ENCODE data around the gene C22orf15. TPM values are rescaled to one million over a fixed set of nuclear protein-coding genes. Genes with fewer than 3 reads are reported as not detected.

Gene C22orf15
- total RNA-seq, 6 experiments from 2014 or later: not detected

DNA sequence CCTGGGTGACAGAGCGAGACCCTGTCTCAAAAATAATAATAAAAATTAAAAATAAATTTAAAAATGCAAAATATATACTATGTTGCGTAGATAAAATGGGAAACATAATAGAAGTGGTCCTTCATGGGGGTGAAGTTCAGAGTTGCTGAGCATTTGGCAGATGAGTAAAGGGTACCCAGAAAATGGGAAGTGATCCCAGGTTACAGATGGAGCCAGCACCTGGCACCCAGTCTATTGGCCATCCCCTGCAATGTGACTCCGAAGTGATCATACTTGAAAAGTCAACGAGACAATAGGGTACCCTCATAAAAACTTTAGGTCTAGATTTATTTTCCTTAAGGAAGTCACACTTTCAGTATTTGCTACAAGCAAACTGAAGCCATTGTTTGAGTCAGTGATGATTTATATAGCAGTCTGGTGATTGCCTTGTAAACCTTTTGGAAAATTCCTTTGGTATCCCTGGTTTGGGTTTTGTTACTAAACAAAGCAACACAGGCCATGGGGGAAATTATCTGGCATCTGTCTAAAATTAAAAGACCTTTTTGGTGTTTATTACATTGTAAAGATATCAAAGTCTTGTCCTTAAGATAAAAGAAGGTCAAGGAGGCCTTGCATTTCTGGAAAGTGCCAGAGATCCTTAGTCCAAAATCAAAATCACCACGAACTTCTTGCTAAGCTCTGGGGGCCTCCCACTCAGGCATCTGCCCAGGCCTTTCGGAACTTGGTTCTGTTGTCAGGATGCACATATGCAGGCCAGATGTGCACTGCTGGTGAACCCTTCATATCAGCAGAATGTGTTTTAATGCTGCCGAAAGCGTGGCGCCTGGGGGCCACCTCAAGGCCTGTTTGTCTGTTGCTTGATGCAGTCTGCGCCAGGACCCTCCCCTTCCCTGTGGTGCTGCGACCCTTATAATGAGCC, 28.3 kb downstream of the C22orf15 start:
- TF ChIP-seq POLR2A (IDR thresholded peaks at IDR 0.05): no peak
- TF ChIP-seq, protein P1, sequence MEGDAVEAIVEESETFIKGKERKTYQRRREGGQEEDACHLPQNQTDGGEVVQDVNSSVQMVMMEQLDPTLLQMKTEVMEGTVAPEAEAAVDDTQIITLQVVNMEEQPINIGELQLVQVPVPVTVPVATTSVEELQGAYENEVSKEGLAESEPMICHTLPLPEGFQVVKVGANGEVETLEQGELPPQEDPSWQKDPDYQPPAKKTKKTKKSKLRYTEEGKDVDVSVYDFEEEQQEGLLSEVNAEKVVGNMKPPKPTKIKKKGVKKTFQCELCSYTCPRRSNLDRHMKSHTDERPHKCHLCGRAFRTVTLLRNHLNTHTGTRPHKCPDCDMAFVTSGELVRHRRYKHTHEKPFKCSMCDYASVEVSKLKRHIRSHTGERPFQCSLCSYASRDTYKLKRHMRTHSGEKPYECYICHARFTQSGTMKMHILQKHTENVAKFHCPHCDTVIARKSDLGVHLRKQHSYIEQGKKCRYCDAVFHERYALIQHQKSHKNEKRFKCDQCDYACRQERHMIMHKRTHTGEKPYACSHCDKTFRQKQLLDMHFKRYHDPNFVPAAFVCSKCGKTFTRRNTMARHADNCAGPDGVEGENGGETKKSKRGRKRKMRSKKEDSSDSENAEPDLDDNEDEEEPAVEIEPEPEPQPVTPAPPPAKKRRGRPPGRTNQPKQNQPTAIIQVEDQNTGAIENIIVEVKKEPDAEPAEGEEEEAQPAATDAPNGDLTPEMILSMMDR (IDR thresholded peaks at IDR 0.05): no peak
- Histone ChIP-seq H3K4me1 (peaks cover 0 to 27% (median 2%) of the 10 kb centered on the region in 4 donors), H3K4me3 (no peak overlapping the region), H3K9me3 (no peaks in the 10 kb centered on the region), H3K36me3 (peaks cover 0 to 35% (median 12%) of the 10 kb centered on the region in 4 donors), H3K27me3 (no peaks in the 10 kb centered on the region), H3K27ac (no peak overlapping the region)
- intact Hi-C loops (cut with DNase I): no loop called here
- ATAC-seq (no peak), DNase-seq (peak in 1 of 3 donors; percentile 22)
- 70% methylated on average over 11 of the region's 11 CpGs for WGBS (ENCODE audit: insufficient coverage, low coverage, low lambda C conversion rate, missing lambda C conversion rate)

DNA sequence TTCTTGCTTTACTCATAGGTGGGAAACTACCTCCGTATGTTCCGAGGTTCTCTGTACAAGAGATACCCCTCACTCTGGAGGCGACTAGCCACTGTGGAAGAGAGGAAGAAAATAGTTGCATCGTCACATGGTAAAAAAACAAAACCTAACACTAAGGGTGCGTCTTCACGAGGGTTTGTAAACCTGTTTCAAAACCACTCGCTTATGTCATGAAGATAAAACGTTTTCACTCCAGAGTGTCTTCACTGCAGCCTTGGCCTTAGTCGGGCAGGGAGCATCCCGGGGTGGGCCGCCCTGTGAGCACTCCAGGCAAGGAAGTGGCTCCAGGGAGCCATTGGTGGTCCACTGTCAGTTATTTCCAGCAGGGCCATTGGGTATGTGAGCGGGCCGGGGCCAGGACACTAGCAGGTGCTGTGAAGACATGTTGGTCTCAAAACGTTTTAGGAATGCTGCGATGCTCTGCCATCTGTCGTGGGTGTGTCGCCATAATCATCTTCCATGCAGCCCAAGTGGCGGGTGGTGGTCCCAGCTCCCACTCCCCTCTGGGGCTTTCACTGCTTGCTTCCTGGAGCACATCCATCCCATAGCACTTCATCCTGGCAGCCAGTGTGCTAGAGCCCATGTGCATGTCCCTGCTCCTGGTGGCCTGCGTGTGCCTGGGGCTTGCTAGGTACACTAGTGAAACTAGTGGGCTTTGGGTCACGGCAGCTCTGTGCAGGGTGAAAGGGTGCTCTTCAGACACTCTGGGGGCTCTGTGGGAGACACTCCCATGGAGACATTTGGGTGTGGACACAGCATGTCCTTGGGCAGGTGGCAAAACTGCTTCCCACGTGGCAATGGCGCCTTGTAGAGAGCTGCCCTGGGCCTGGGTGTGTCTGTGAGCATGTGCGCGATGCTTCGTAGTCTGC, 29.2 kb downstream of the C22orf15 start:
- TF ChIP-seq, protein P1 (IDR thresholded peaks at IDR 0.05): no peak
- TF ChIP-seq POLR2A (IDR thresholded peaks at IDR 0.05): no peak
- ATAC-seq: no peak
- 82% methylated on average over 12 of the region's 25 CpGs for WGBS (ENCODE audit: insufficient coverage, low coverage, low lambda C conversion rate, missing lambda C conversion rate)
- intact Hi-C loops (cut with DNase I): no loop called here
- H3K9me3 ChIP-seq: no peaks in the 10 kb centered on the region
- H3K4me1 ChIP-seq: peaks cover 0 to 21% (median 0%) of the 10 kb centered on the region in 4 donors
- no peak overlapping the region for H3K4me3 ChIP-seq
- no peaks in the 10 kb centered on the region for H3K27me3 ChIP-seq
- H3K36me3 ChIP-seq: peaks cover 0 to 41% (median 16%) of the 10 kb centered on the region in 4 donors
- DNase-seq: peak in 1 of 3 donors; percentile 37
- no peak overlapping the region for H3K27ac ChIP-seq

DNA sequence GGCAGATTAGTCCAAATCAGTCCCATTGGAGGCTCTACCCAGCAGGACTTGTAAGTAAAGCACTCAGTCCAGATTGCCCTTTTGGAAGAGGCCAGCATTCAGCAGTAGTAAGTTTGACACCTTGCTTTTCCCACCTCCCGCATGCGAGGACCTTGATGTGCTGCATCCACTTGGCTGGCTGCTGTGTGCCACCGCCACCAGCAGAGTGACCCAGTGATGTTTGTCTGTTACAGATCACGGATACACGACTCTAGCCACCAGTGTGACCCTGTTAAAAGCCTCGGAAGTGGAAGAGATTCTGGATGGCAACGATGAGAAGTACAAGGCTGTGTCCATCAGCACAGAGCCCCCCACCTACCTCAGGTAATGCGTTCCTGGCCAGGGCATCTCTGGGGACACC, 30.5 kb downstream of the C22orf15 start:
- Histone ChIP-seq H3K27me3 (no peaks in the 10 kb centered on the region), H3K36me3 (peaks cover 0 to 47% (median 16%) of the 10 kb centered on the region in 4 donors), H3K4me3 (no peak overlapping the region), H3K27ac (no peak overlapping the region), H3K4me1 (peaks cover 0 to 12% (median 0%) of the 10 kb centered on the region in 4 donors), H3K9me3 (no peaks in the 10 kb centered on the region)
- DNase-seq (peak in 1 of 3 donors; percentile 29), ATAC-seq (peak in 1 of 4 donors; percentile 13)
- WGBS (ENCODE audit: insufficient coverage, low coverage, low lambda C conversion rate, missing lambda C conversion rate): 100% methylated on average over 2 of the region's 8 CpGs
- TF ChIP-seq, protein P1 (IDR thresholded peaks at IDR 0.05): no peak
- no peak for TF ChIP-seq POLR2A (IDR thresholded peaks at IDR 0.05)
- intact Hi-C loops (cut with DNase I): no loop called here

DNA sequence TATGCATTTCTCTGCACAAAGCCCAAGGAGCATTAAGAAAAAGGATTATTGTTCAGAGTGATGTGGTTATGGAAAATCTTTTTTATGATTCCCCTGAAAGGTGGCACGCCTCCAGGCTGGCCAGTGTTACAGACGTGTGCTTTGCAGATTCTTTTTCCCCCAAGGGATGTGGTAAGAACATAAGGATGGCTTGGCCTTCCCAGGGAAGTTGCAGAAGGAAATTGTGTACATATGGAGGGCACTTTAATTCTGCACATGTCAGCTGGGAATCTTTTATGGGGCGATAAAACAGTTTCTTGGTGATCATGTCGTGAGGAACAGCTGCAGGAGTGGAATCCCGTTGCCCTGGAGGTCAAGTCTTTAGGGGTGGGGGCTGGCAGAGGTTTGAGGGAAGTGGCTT, 33.7 kb downstream of the C22orf15 start:
- no peak for ATAC-seq
- 72% methylated on average over 3 of the region's 5 CpGs for WGBS (ENCODE audit: insufficient coverage, low coverage, low lambda C conversion rate, missing lambda C conversion rate)
- Histone ChIP-seq H3K4me1 (no peaks in the 10 kb centered on the region), H3K27ac (no peak overlapping the region), H3K9me3 (no peaks in the 10 kb centered on the region), H3K36me3 (peaks cover 0 to 56% (median 20%) of the 10 kb centered on the region in 4 donors), H3K27me3 (no peaks in the 10 kb centered on the region), H3K4me3 (no peak overlapping the region)
- intact Hi-C loops (cut with DNase I): no loop called here
- DNase-seq: peak in 1 of 3 donors; percentile 6
- no peak for TF ChIP-seq POLR2A (IDR thresholded peaks at IDR 0.05)
- TF ChIP-seq, protein P1 (IDR thresholded peaks at IDR 0.05): no peak
